GM23338 (cell line): ENCODE data around the gene ZNF644.

Source experiments
- CREB1 ChIP-seq: fragments of 250-450 bp; sonication (Bioruptor Pico); IDR thresholded peaks from 2 replicates; pipeline ENCODE4 v1.5.0; 2020; ENCODE audit warnings: low read depth, mild to moderate bottlenecking, moderate library complexity
- EZH2 ChIP-seq: fragments of 200-600 bp; sonication (generic); IDR thresholded peaks from one replicate; pipeline ENCODE4 v1.8.0; 2017; ENCODE audit warnings: antibody characterized with exemption, mild to moderate bottlenecking, low read depth; ENCODE audit not compliant: unreplicated experiment
- EZH2phosphoT487 ChIP-seq: fragments of 200-600 bp; sonication (generic); IDR thresholded peaks from one replicate; pipeline ENCODE4 v1.8.1; 2018; ENCODE audit warnings: antibody characterized with exemption; ENCODE audit not compliant: unreplicated experiment
- NANOG ChIP-seq: IDR thresholded peaks from 2 replicates; pipeline ENCODE4 v1.6.1; 2016; ENCODE audit warnings: antibody characterized with exemption, borderline replicate concordance
- POLR2AphosphoS5 ChIP-seq: IDR thresholded peaks from 2 replicates; pipeline ENCODE4 v1.6.1; 2016; ENCODE audit warnings: antibody characterized with exemption, low read depth
- STAT1 ChIP-seq: IDR thresholded peaks from one replicate; pipeline ENCODE4 v1.6.1; 2016; ENCODE audit warnings: antibody characterized with exemption; ENCODE audit not compliant: unreplicated experiment
- ZNF331 ChIP-seq: fragments of 250-450 bp; sonication (Bioruptor Pico); IDR thresholded peaks from 2 replicates; pipeline ENCODE4 v1.5.0; 2020; ENCODE audit warnings: low read depth, mild to moderate bottlenecking, moderate library complexity
- TF ChIP-seq, protein P1 (sequence below), 2 experiments: fragments of 200-600 bp in 1 of 2; sonication (generic) in 1 of 2; conservative IDR thresholded peaks; 2 replicates each; pipeline versions ENCODE4 v1.5.1 to v1.6.1; 2016 to 2017; ENCODE audit warnings: antibody characterized with exemption in 2 of 2, low read depth in 2 of 2, mild to moderate bottlenecking in 2 of 2, moderate library complexity in 1 of 2
- TF ChIP-seq, protein P2 (sequence below): IDR thresholded peaks from one replicate; pipeline ENCODE4 v1.6.1; 2018; ENCODE audit warnings: antibody characterized with exemption; ENCODE audit not compliant: unreplicated experiment
- TF ChIP-seq, protein P3 (sequence below): IDR thresholded peaks from 2 replicates; pipeline ENCODE4 v1.6.1; 2016; ENCODE audit warnings: antibody characterized with exemption

DNA sequence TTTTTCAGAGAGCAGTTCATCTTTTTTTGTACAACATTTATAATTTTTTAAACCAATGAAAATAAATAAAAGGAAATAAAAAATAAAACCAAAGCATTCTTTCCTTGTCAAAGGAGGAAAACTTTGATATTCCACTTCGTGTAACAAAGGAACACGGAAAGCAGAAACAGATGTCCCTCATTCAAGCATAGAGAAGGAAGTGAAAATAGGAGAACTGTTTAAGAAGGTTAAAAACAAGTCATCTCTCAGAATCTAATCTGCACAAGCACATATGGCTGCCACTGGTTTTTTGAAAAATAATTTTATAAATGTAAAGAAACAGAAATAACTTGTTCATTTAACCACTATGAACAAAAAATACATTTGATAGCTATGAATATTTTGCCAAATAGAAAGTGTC is 35.9 kb upstream of the ZNF644 start:
- TF ChIP-seq, protein P1, sequence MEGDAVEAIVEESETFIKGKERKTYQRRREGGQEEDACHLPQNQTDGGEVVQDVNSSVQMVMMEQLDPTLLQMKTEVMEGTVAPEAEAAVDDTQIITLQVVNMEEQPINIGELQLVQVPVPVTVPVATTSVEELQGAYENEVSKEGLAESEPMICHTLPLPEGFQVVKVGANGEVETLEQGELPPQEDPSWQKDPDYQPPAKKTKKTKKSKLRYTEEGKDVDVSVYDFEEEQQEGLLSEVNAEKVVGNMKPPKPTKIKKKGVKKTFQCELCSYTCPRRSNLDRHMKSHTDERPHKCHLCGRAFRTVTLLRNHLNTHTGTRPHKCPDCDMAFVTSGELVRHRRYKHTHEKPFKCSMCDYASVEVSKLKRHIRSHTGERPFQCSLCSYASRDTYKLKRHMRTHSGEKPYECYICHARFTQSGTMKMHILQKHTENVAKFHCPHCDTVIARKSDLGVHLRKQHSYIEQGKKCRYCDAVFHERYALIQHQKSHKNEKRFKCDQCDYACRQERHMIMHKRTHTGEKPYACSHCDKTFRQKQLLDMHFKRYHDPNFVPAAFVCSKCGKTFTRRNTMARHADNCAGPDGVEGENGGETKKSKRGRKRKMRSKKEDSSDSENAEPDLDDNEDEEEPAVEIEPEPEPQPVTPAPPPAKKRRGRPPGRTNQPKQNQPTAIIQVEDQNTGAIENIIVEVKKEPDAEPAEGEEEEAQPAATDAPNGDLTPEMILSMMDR (conservative IDR thresholded peaks at IDR 0.05; ENCODE audit: low read depth in 2 of 2), result no peak
- TF ChIP-seq POLR2AphosphoS5 (no peak), EZH2 (no peak), ZNF331 (CRISPR knock-in tag) (no peak), NANOG (no peak), EZH2phosphoT487 (no peak), CREB1 (no peak), STAT1 (no peak)
- TF ChIP-seq, protein P2, sequence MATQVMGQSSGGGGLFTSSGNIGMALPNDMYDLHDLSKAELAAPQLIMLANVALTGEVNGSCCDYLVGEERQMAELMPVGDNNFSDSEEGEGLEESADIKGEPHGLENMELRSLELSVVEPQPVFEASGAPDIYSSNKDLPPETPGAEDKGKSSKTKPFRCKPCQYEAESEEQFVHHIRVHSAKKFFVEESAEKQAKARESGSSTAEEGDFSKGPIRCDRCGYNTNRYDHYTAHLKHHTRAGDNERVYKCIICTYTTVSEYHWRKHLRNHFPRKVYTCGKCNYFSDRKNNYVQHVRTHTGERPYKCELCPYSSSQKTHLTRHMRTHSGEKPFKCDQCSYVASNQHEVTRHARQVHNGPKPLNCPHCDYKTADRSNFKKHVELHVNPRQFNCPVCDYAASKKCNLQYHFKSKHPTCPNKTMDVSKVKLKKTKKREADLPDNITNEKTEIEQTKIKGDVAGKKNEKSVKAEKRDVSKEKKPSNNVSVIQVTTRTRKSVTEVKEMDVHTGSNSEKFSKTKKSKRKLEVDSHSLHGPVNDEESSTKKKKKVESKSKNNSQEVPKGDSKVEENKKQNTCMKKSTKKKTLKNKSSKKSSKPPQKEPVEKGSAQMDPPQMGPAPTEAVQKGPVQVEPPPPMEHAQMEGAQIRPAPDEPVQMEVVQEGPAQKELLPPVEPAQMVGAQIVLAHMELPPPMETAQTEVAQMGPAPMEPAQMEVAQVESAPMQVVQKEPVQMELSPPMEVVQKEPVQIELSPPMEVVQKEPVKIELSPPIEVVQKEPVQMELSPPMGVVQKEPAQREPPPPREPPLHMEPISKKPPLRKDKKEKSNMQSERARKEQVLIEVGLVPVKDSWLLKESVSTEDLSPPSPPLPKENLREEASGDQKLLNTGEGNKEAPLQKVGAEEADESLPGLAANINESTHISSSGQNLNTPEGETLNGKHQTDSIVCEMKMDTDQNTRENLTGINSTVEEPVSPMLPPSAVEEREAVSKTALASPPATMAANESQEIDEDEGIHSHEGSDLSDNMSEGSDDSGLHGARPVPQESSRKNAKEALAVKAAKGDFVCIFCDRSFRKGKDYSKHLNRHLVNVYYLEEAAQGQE, result no peak
- TF ChIP-seq, protein P3, sequence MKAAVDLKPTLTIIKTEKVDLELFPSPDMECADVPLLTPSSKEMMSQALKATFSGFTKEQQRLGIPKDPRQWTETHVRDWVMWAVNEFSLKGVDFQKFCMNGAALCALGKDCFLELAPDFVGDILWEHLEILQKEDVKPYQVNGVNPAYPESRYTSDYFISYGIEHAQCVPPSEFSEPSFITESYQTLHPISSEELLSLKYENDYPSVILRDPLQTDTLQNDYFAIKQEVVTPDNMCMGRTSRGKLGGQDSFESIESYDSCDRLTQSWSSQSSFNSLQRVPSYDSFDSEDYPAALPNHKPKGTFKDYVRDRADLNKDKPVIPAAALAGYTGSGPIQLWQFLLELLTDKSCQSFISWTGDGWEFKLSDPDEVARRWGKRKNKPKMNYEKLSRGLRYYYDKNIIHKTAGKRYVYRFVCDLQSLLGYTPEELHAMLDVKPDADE, result no peak
